Caki2 (cell line): ENCODE measurements around the gene SLC44A1. TPM values are rescaled to one million over a fixed set of nuclear protein-coding genes. Genes with fewer than 3 reads are reported as not detected.

ENCODE experiments used
- DNase-seq: peaks from one replicate; pipeline ENCODE4 v3.0.0-alpha.2; 2015; ENCODE audit warnings: low read depth
- in situ Hi-C: cut with HindIII; loops from 2 replicates; pipeline ENCODE4 v1.10.0; 2016; ENCODE audit warnings: low sequenced_read_pairs, low pct_unique_long_range_greater_than_20kb, mixed read lengths
- total RNA-seq: library from RNA; depleted of rRNA; stranded (reverse); fragments of >200 nt; shearing (Covaris generic); gene quantifications from 2 replicates; pipeline ENCODE4 v1.2.3, GENCODE V29; 2014; ENCODE audit warnings: low replicate concordance; rRNA removed

Gene SLC44A1
- total RNA-seq, result 19.6 and 35.6 TPM in 2 replicates

DNA sequence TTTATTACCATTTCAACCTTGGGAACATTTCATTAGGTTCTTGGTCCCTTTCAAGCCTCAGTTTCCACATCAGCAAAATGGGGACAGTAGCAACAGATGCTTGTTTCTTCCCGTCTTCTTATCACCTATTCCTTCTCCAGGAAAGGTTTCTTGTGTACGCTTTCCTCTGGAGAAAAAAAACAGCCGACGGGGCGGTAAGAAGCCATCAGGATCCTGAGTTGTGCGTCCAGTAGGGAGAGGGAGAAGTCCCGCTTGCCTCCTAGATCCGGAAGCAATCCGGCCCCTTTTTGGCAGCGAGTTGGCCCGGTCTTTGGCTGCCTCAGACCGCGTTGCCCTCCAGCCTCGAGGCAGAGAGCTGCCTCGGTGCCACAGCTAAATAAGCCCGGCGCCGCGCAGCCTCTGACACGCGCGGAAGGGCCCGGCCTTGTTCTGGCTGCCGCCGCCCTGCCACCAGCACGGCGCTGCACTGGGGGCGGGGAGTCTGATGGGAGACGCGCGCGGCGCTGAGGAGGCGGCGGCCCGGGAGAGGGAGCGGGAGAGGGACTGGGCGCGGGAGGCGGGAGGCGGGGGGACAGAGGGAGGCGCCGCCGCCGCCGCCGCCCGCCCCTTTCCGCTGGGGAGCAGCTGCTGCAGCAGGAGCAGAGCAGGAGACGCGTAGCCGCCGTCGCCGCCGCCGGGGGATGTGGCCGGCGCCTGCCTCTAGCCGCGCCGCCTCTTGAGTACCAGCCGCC is at the start of gene SLC44A1:
Gene SLC44A1, plus strand, starts transcription at position 649 of the 731 bp plus-strand sequence. CDS start 218 bp downstream, outside the sequence.
- DNase-seq, result peak; percentile 96
- in situ Hi-C loops, result no loop called here

DNA sequence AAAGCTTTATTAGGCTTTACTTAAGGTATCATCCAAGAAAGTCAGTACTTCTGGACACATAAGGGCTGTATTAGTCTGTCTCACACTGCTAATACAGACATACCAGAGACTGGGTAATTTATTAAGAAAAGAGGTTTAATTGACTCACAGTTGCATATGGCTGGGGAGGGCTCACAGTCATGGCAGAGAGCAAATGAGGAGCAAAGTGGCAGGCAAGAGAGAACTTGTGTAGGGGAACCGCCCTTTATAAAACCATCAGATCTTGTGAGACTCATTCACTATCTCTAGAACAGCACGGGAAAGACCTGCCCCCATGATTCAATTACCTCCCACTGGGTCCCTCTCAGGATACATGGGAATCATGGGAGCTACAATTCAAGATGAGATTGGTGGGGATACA is 49.2 kb upstream of the SLC44A1 start:
- in situ Hi-C loops, result no loop called here
- no peak for DNase-seq

DNA sequence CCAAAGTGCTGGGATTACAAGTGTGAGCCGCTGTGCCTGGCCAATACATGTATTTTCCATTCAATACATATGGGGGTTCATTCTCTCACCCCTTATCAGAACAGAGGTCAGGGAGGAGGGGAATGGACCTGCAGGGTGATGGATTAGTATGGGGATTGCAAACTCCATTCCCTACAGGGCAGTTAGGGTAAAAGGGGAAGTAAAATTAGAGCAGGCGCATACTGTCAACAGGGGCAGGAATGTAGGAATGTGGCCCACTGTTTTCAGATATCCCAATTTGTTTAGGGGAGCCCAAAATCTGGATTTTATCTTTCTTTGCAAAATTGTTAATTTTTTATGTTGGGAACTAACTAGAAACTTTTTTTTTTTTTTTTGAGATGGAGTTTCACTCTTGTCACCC is 46.4 kb upstream of the SLC44A1 start:
- no peak for DNase-seq
- in situ Hi-C loops, result no loop called here

DNA sequence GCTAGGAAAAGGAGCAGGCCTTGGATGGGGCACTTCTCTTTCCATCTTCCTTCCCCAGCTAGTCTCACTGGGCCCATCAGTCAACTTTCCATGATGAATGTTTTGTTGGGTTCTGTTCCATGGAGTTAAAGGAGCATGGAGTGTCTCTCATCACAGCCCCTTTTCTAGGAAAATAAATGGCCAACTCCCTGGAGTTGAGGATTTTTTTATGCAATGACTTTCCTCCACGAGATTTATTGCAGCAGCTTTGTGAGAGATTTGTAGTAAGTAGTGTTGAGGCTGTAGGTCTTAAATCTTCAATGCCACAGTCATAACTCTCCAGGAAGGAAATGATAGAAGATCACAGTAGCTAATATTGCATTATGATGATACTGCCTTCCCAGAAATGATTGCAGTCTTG is 45.6 kb upstream of the SLC44A1 start:
- in situ Hi-C loops, result no loop called here
- DNase-seq, result no peak

DNA sequence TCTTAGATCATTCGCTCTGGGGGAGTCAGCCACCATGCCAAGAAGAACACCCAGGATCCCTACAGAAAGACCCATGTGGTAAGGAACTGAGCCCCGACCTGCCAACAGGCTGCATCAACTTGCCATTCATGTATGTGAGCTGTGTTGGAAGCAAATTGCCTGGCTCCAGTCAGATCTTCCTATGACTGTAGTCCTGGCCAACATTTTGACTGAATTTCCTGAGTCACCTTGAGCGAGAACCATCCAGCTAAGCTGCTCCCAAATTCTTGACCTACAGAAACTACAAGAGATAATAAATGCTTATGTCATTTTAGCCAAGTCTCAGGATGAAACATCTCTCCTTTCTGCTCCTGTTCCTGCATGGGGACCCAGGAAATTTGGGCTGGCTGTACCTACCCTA is 40.0 kb upstream of the SLC44A1 start:
- in situ Hi-C loops, result no loop called here
- DNase-seq, result no peak

DNA sequence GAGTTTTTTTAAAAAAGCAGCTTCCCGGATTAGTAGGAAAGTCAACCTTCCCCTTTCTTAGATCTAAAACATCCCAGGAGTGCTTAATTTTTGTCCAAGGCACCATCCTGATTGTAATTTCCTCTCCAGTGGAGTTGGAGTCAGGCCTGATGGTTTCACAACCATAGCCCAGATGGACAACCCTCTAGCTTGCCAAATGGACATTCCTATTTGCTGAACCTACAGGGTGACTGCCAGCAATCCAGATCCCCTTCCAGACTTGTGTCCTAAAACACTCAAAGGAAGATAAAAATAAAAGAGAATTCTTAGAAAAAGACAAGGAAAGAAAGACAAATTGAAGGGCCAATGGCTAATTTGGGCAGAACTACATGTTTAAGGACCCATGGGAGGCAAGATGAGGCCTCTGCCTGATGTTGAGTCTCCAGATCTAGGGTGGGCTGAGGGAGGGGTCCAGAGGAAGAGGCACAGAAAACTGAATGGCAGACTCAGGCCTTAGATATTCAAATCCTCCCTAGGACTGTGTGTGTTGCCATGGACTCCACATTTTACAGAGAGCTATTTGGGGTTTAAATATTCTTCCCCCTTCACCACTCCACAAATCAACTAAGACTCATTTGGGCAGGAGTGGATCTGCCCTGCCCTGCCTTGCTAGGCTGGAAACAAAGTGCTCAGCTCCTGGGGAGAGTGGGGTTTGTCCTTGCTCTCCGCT is 38.5 kb upstream of the SLC44A1 start:
- in situ Hi-C loops, result no loop called here
- no peak for DNase-seq

DNA sequence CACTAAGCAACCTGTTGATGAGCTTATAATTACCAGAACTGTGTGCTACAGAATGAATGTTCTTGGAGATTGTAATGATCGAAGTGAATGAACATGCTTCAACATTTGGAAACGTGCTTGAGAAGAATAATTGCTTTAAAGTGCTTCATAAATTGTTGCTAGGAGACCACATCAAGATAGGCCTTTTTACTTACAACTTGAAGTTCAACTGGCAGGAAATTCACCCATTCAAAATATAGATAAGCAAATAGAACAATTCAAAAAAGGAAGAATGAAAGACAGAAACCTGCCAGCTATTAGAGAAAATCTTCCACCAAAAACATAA is 38.0 kb upstream of the SLC44A1 start:
- DNase-seq, result no peak
- in situ Hi-C loops, result no loop called here

DNA sequence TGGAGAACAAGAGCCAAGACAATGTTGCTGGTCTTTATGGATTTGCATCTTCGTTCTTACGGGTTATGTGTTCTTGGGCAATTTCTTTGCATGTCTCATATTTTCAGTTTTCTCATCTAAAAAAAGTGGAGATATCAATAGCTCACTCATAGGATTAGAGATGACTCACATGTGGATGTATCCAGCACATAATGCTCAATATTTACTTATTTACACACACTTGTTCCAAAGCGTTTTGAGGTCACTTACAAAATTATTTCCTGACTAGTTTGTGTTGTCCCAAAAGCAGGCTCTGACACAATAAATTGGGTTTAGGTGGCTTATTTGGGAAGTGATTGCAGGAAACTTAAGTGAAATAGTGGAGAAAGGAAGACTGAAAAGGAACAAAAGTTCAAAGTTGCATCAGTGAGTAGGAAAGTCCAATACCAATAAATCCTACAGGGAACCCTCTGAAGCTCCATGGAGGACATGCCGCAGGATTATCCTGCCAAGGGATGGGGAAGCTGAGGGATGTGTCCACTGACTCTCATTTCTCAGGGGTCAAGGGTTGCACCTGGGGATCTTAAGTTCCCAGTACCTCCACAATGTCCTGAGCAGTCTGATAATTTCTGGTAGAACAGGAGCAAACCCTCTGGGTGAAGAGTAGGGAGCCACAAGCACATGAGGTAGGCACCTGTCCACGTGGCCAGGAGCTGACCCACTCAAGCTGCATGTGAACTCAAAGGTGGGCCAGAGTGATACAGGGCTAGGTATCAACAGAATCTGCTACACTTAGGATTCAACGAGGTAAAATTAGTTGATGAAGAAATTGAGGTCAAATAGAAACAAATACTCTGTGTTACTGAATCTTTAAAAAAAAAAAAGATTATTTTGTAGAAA is 37.4 kb upstream of the SLC44A1 start:
- in situ Hi-C loops, result no loop called here
- no peak for DNase-seq

DNA sequence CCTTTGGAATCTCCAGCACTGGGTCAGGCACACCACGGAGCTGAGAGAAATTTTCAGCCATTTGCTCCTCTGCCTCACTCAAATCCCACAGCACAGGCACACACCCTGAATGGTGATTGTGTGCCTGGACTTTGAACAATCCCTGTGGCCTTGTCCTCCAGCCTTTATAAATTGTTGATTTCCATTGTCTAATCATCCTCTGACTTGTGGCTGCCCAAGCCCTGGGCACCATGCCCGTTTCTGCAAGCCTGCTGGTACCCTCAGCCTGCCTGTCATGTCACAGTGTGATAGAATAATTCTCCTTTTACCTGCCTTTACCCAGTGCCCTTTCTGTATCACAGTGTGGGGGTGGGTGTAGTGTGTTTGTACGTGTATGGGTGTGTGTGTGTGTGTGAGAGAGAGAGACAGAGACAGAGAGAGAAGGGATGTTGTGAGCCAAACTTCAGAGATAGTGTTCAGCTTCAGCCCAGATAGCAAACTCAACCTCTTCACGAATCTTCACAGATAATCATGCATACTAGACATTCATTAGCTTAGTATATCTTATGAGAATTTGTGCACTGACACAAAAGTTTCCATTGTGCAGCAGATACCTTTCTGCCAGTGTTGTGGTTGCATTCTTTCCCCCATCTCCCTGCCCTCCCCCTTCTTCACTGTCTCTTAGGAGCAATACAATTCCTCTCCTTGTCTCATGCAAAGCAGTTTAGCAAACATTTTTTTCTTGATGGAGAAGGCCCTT is 27.8 kb upstream of the SLC44A1 start:
- no peak for DNase-seq
- in situ Hi-C loops, result no loop called here

DNA sequence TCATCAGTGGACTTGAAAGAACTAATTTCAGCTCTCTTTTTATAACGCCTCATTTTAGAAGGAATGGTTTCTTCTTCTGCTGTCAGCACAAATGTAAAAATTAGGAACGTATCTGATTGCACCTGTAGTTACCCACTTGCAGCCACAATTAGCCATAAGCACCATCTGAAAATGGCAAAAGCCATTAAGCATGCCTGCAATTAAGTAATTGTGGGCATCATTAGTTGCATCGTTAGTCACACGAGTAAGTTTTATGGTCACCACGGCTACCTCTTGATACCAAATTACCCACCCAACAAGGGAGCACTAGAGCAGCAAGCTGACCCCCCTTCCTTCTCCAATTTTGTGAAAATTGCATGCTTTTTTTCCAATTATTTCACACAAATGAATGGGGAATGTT is 25.8 kb upstream of the SLC44A1 start:
- no peak for DNase-seq
- in situ Hi-C loops, result no loop called here

DNA sequence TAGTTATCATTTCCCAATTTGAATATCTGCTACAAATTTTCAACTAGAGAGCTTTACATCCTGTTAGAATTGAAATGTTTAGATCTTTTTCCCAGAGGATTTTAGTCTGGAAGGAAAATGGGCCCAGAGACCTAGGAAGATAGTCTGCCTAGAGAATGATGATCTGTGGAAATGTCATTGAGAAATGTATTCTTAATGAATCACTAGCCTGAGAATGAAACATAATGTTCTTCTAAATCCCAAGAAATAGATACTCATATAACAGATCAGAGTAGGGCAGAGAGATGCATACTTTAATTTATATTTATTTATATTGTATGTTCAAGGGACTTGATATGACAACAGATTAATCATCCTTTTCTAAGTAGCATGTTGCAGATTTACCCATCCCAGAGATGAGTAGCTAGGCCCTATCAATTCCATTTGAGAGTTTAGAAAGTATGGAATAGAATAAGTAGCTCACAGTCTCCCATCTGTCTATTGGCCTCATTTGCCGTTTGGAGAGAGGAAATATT is 25.1 kb upstream of the SLC44A1 start:
- DNase-seq, result no peak
- in situ Hi-C loops, result no loop called here

DNA sequence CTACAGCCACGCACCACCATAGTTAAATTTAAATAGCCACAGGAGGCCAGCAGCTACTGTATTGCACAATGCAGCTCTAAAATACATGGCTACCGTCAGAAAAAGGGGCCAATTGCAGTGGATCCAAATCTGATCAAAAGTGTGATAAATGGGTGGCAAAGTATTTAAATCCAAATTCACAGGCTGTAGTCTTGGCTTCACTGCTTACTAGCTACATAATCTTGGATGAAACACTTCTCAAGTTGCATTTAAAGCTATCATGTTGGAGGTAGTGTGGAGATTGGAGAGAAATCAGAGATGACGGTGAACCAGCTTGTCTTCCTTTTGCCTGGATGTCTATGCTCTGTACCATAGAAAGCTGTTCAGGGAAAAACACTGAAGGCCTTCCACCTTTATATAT is 24.0 kb upstream of the SLC44A1 start:
- no peak for DNase-seq
- in situ Hi-C loops, result no loop called here

DNA sequence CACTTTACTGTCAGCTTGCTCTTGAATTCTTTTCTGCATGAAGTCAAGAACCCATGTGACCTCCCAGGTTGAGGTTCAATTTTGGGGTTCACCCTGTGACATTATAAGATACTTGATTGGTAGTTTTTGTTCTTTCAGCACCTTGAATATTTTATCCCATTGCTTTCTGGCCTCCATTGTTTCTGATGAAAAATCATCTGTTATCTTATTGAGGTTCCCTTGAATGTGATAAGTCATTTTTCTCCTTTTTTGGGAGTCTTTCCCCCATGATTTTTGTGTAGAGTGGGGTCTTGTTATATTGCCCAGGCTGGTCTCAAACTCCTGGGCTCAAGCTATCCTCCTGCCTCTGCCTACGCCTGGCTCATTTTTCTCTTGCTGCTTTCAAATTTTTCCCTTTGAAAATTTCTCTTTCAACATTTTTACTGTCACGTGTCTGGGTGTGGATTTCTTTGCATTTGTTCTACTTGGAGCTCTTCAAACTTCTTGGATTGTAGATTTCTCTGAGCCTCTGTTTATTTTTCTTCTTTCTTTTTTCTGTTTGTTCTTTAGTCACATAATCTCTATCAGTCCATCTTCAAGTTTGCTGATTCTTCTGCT is 20.8 kb upstream of the SLC44A1 start:
- in situ Hi-C loops, result no loop called here
- no peak for DNase-seq

DNA sequence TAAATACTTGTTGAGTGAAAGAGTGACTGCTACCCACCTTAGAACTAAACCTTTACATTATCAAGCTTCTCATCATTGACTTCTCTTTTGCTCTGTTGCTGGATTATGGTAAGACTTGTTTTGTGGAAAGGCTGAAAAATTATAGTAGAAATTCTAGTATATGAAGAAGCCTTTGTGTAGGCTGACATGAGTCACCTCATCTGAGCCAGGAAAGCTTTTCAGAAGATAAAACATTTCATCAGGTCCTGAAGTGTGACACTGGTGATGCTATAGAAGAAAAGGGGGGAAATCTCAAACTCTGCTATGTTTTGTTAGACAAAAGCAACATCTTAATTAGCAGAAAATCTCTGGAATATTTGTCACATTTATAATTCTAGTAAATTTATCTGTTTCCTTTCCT is 18.4 kb upstream of the SLC44A1 start:
- in situ Hi-C loops, result no loop called here
- no peak for DNase-seq

DNA sequence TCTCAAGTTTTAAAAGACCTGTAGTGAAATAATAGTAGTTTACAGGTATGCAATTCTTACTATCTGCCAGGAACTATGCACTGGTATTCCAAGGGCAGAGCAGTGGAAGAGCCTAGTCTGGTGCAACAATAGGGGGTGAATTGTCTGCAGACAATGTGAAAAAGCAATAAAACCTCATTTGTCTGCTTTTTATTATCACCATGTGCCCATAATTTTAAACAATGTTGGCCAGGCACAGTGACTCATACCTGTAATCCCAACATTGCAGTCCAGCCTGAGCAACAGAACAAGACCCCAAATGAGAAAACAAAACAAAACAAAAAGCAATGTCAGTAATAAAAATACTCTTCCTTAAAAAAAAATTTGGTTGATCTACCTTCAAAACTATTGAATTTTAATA is 12.2 kb upstream of the SLC44A1 start:
- no peak for DNase-seq
- in situ Hi-C loops, result no loop called here

DNA sequence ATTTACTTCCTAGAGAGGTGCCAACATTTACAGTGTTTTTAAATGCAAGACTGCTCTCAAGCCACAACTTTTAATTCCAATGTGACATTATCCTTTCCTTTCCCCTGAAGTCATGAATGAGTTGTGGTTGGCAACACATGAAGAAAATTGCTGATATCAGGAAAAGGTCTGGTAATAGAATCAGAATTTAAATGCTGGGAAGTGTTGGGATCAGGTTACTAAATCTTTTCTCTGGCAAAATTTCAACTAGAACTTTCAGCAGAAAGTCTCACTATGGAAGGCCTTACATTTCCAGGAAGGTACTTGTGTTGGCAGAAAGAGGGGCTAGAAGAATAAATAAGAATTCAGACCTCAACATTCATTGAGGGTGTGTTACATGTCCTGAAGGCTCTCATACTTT is 10.6 kb upstream of the SLC44A1 start:
- DNase-seq, result no peak
- in situ Hi-C loops, result no loop called here

DNA sequence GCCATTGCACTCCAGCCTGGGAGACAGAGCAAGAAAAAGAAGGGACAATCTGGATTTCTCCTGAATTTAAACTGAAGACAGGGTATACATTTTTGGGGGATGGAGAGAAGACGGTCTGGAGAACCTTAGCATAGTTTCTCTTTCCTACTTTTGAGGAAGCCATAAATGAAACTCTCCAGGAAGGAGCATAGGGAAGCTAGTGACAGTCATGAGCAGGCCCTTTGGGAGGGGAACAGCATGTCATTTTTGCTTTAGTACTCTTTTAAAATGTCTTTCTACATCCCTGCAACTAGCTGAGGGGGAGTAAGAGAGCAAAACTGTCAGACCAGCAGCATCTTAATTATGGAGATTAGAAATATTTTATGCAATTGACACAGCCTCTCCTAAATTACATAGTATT is 8.2 kb upstream of the SLC44A1 start:
- no peak for DNase-seq
- in situ Hi-C loops, result no loop called here

DNA sequence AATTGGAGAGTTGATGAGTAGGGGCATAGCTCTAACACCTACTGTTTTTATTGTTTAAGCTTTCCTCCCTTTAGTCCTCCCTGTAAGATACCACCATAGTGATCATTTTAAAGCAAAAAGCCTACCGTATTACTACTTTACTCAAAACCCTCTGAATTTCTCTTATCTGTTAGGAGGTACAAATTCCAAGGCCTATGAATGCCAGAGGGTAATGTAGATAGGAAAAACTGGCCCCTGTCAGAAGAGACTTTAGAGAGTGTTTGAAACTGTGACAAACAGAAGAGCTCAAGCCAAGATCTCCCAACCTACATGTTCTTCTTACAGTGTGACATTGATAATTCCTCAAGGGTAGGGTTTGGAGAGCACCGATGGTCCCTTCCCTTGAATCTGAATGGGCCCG is 7.2 kb upstream of the SLC44A1 start:
- in situ Hi-C loops, result no loop called here
- DNase-seq, result no peak
